HG02973 (cell line): Measurements from ENCODE around the gene CST7.

Source experiments
- ATAC-seq: cut with Tn5 transposase; IDR thresholded peaks from one replicate; pipeline ENCODE4 v1.9.1; 2021; ENCODE audit warnings: moderate library complexity; ENCODE audit not compliant: unreplicated experiment

The CST7 gene

GRCh38 chr20:24950128-24950835, 1.2 kb downstream of the CST7 start:
- ATAC-seq: no peak

GRCh38 chr20:24950836-24951525, 1.9 kb downstream of the CST7 start:
- ATAC-seq: no peak

- ATAC-seq: no peak
Measured at GRCh38 chr20:24951536-24952083, 2.5 kb downstream of the CST7 start.

- ATAC-seq: no peak
Measured at GRCh38 chr20:24952376-24953208, 3.5 kb downstream of the CST7 start.

- ATAC-seq: no peak
Measured at GRCh38 chr20:24953209-24953575, 4.1 kb downstream of the CST7 start.

- ATAC-seq: no peak
Measured at GRCh38 chr20:24953621-24954133, 4.6 kb downstream of the CST7 start.

- ATAC-seq: no peak
Measured at GRCh38 chr20:24954151-24954550, 5.1 kb downstream of the CST7 start.

GRCh38 chr20:24954566-24954965, 5.5 kb downstream of the CST7 start:
- no peak for ATAC-seq

GRCh38 chr20:24955045-24955444, 6.0 kb downstream of the CST7 start:
- ATAC-seq: peak; percentile 70

- no peak for ATAC-seq
Measured at GRCh38 chr20:24956001-24956841, 7.2 kb downstream of the CST7 start.

- no peak for ATAC-seq
Measured at GRCh38 chr20:24957326-24958016, 8.4 kb downstream of the CST7 start.

- no peak for ATAC-seq
Measured at GRCh38 chr20:24958506-24959385, 9.7 kb downstream of the CST7 start.

GRCh38 chr20:24959591-24960301, 10.7 kb downstream of the CST7 start:
- no peak for ATAC-seq

- no peak for ATAC-seq
Measured at GRCh38 chr20:24960302-24960801, 11.3 kb downstream of the CST7 start.

GRCh38 chr20:24960861-24961260, 11.8 kb downstream of the CST7 start:
- no peak for ATAC-seq

GRCh38 chr20:24961384-24962181, 12.5 kb downstream of the CST7 start:
- no peak for ATAC-seq

- ATAC-seq: no peak
Measured at GRCh38 chr20:24962182-24962492, 13.1 kb downstream of the CST7 start.
